Heart left ventricle (tissue), 16 donors: ENCODE results near the gene LDAH. TPM values are rescaled to one million over a fixed set of nuclear protein-coding genes. Genes with fewer than 3 reads are reported as not detected.

ENCODE experiments used
- ATAC-seq, 4 donors: fragments of 200-7000 bp; cut with Tn5 transposase; one replicate each; pipeline ENCODE4 v1.9.1; 2020 to 2022; ENCODE audit warnings: moderate library complexity in 4 of 4, mild to moderate bottlenecking in 3 of 4, moderate number of reproducible peaks in 1 of 4
- DNase-seq, 5 donors: peaks; one replicate each; pipeline ENCODE4 v3.0.0-alpha.2; 2020
- H3K27ac ChIP-seq, 12 donors: fragments of 200-600 bp; sonication (generic) in 4 of 12; one replicate each; pipeline versions ENCODE4 v1.5.0 to v1.8.0; 2016 to 2022; ENCODE audit warnings: mild to moderate bottlenecking in 2 of 12
- H3K27me3 ChIP-seq, 9 donors: fragments of 200-600 bp; sonication (generic) in 2 of 9; one replicate each; pipeline versions ENCODE4 v1.5.1 to v1.8.0; 2016 to 2022; ENCODE audit warnings: mild to moderate bottlenecking in 3 of 9
- H3K36me3 ChIP-seq, 9 donors: fragments of 200-600 bp; sonication (generic) in 2 of 9; one replicate each; pipeline versions ENCODE4 v1.5.0 to v1.8.0; 2018 to 2022; ENCODE audit warnings: mild to moderate bottlenecking in 2 of 9
- H3K4me1 ChIP-seq, 12 donors: fragments of 200-600 bp; sonication (generic) in 4 of 12; one replicate each; pipeline versions ENCODE4 v1.5.0 to v1.8.0; 2016 to 2022; ENCODE audit warnings: mild to moderate bottlenecking in 3 of 12
- H3K4me3 ChIP-seq, 12 donors: fragments of 200-600 bp; sonication (generic) in 4 of 12; one replicate each; pipeline versions ENCODE4 v1.5.0 to v1.8.0; 2017 to 2022; ENCODE audit warnings: mild to moderate bottlenecking in 9 of 12, moderate library complexity in 4 of 12
- H3K9me3 ChIP-seq, 12 donors: fragments of 200-600 bp; sonication (generic) in 4 of 12; one replicate each; pipeline versions ENCODE4 v1.5.0 to v1.8.0; 2016 to 2022; ENCODE audit warnings: mild to moderate bottlenecking in 1 of 12
- CTCF ChIP-seq, 12 donors: fragments of 200-600 bp; sonication (generic) in 4 of 12; IDR thresholded peaks; one replicate each; pipeline versions ENCODE4 v1.5.0 to v1.8.0; 2018 to 2022; ENCODE audit warnings: antibody characterized with exemption in 12 of 12, mild to moderate bottlenecking in 5 of 12
- POLR2A ChIP-seq, 2 donors: fragments of 450-650 bp; IDR thresholded peaks; one replicate each; pipeline ENCODE4 v1.6.1; 2017; ENCODE audit warnings: antibody characterized with exemption in 2 of 2, mild to moderate bottlenecking in 2 of 2, moderate library complexity in 2 of 2
- WGBS, 4 donors: extraction: QIAGEN DNeasy Blood & Tissue Kit in 2 of 4; methylation state at CpG; one replicate each; pipeline versions ENCODE4 v1.1.5 to v1.1.7; 2013 to 2018; 5-methylcytosine and 5-hydroxymethylcytosine counted together
- intact Hi-C, 10 donors: fragments of 100-400 bp; cut with DNase I; formaldehyde crosslinking; loops; one replicate each; pipeline versions ENCODE4 v1.11.1 to v1.14.2; 2022
- polyA plus RNA-seq, 2 donors: library from polyadenylated mRNA; stranded (reverse); fragments of 200-250 nt; gene quantifications; one replicate each; pipeline ENCODE4 v1.2.3, GENCODE V29; 2013
- total RNA-seq, 9 donors: library from RNA; depleted of rRNA in 2 of 9; stranded (reverse); fragments of >200 nt in 2 of 9; fragmentation: NEBNext Ultra II Directional in 3 of 9; extraction: Animal tissue kit (Norgen Biotek cat#: 25700) in 3 of 9; gene quantifications; one replicate each; pipeline versions ENCODE4 v1.1.0 to v1.2.4, GENCODE V29; 2016 to 2023
- donor health status: ischemic (EF 13 %, LVEDD 7.1; RV severe dilation, severe dysfunction).
- donor health status: healthy with polysubstance abuse.
- donor health status: DM: no; HTN: yes; CAD: no.
- donor health status: DM: no; HTN: no; CAD: no.
- donor health status: ischemic (EF 25% LVEDD 6.9; RV normal size, moderate dysfunction).
- donor health status: ischemic (EF 25% LVEDD 5.7; RV mildly dilated, moderate dysfunction).
- donor health status: healthy.
- donor health status: DM: yes; HTN: yes; CAD: no.
- donor health status: ischemic (EF 35%, LVEDD 5.7; RV mildly dilated, moderate dysfunction).
- donor health status: nonischemic (EF 11% LVEDD 7.7; RV severe dilation, severe dysfunction).
- donor health status: DM: yes; HTN: yes; CAD: no.
- donor health status: PGD.
- donor health status: ischemic (EF 29% LVEDD 5.4; RV normal size, mild dysfunction).
- donor health status: nonischemic (EF 23%, LVEDD 6.1; RV moderate dilation, normal function).

Gene LDAH
- total and polyA plus RNA-seq, 11 donors = 2.2 to 13.2 (median 6.7) TPM

GRCh38 chr2:20673686-20674308 is 149.1 kb downstream of the LDAH start:
- TF ChIP-seq CTCF (IDR thresholded peaks at IDR 0.05) (no peak), POLR2A (IDR thresholded peaks at IDR 0.05) (no peak)
- DNase-seq = no peak
- 75 to 81% (median 77%) methylated on average over 5 of the region's 5 CpGs for WGBS, 4 donors
- Histone ChIP-seq H3K9me3 (no peaks in the 10 kb centered on the region), H3K27me3 (peaks cover 15 to 55% (median 47%) of the 10 kb centered on the region in 9 donors), H3K36me3 (peaks cover 0 to 2% (median 0%) of the 10 kb centered on the region in 9 donors), H3K4me1 (peaks cover 0 to 40% (median 15%) of the 10 kb centered on the region in 12 donors), H3K4me3 (no peak overlapping the region), H3K27ac (peak overlapping the region in 5 of 12 donors; percentile 50 to 81 (median 62))
- intact Hi-C loops = no loop called here
- ATAC-seq = no peak

GRCh38 chr2:20672201-20672951 is 150.5 kb downstream of the LDAH start:
- ATAC-seq = no peak
- H3K27me3 ChIP-seq = peaks cover 20 to 69% (median 61%) of the 10 kb centered on the region in 9 donors
- no peak for TF ChIP-seq CTCF (IDR thresholded peaks at IDR 0.05)
- TF ChIP-seq POLR2A (IDR thresholded peaks at IDR 0.05) = no peak
- intact Hi-C loops = no loop called here
- no peak for DNase-seq
- H3K4me1 ChIP-seq = peaks cover 0 to 45% (median 17%) of the 10 kb centered on the region in 12 donors
- H3K4me3 ChIP-seq = no peak overlapping the region
- WGBS, 4 donors = 30 to 41% (median 41%) methylated on average over 18 of the region's 18 CpGs
- no peaks in the 10 kb centered on the region for H3K9me3 ChIP-seq
- H3K36me3 ChIP-seq = no peaks in the 10 kb centered on the region
- no peak overlapping the region for H3K27ac ChIP-seq

GRCh38 chr2:20671736-20672080 is 151.2 kb downstream of the LDAH start:
- WGBS, 4 donors = 18 to 25% (median 21%) methylated on average over 13 of the region's 13 CpGs
- TF ChIP-seq POLR2A (IDR thresholded peaks at IDR 0.05) (no peak), CTCF (IDR thresholded peaks at IDR 0.05) (no peak)
- Histone ChIP-seq H3K36me3 (no peaks in the 10 kb centered on the region), H3K4me1 (peaks cover 0 to 48% (median 18%) of the 10 kb centered on the region in 12 donors), H3K27ac (no peak overlapping the region), H3K27me3 (peaks cover 20 to 71% (median 65%) of the 10 kb centered on the region in 9 donors), H3K9me3 (no peaks in the 10 kb centered on the region), H3K4me3 (no peak overlapping the region)
- intact Hi-C loops = no loop called here
- ATAC-seq = no peak
- no peak for DNase-seq

GRCh38 chr2:20671036-20671735 is 151.7 kb downstream of the LDAH start:
- Histone ChIP-seq H3K27ac (no peak overlapping the region), H3K4me3 (peak overlapping the region in 1 of 12 donors; percentile 10), H3K9me3 (no peaks in the 10 kb centered on the region), H3K27me3 (peaks cover 23 to 76% (median 70%) of the 10 kb centered on the region in 9 donors), H3K4me1 (peaks cover 0 to 48% (median 22%) of the 10 kb centered on the region in 12 donors), H3K36me3 (no peaks in the 10 kb centered on the region)
- no peak for ATAC-seq
- 15 to 33% (median 27%) methylated on average over 29 to 60 of the region's 60 CpGs for WGBS, 4 donors
- DNase-seq = no peak
- intact Hi-C loops = no loop called here
- TF ChIP-seq POLR2A (IDR thresholded peaks at IDR 0.05) = no peak
- no peak for TF ChIP-seq CTCF (IDR thresholded peaks at IDR 0.05)
